ENCODE results near the gene LRRC26. TPM values are rescaled to one million over a fixed set of nuclear protein-coding genes. Genes with fewer than 3 reads are reported as not detected.

Gene LRRC26
- polyA plus RNA-seq, 3 donors: not detected

DNA sequence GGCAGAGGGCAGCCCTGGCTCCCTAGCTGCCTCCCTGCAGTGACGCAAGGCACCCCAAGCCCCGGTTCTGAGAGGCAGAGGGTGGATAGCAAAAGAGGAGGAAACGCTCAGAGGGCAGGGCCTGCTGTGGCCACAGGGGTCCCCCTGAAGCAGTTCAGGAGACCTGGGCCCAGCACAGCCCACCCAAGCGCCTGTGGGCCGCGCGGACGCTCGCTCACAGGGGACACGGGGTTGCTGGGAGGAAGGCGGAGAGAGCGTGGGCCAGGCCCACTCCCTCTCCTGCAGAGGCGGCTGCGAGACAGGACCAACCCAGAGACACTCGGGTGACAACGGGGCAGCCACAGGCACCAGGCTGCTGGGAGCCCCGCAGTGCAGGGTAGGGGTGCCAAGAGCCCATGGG, 9.9 kb upstream of the LRRC26 start:
- Histone ChIP-seq H3K4me2 (replicated peaks; ENCODE audit: extremely low read depth, low read length, poor library complexity, severe bottlenecking) (no peak overlapping the region), H3K27ac (ENCODE audit: low read depth in 1 of 2, low read length in 2 of 2) (no peak overlapping the region), H4K20me1 (ENCODE audit: insufficient read depth, low read length) (no peaks in the 10 kb centered on the region), H2AFZ (ENCODE audit: insufficient read depth, low read depth, low read length, poor library complexity, severe bottlenecking) (no peak overlapping the region), H3K4me1 (ENCODE audit: control insufficient read depth in 1 of 2, insufficient read depth in 2 of 2, low read length in 2 of 2) (no peaks in the 10 kb centered on the region), H3K9me3 (replicated peaks in 1 of 2; ENCODE audit: control insufficient read depth in 1 of 2, insufficient read depth in 1 of 2, low read length in 2 of 2) (no peaks in the 10 kb centered on the region), H3K4me3 (replicated peaks in 1 of 3; ENCODE audit: low read depth in 2 of 3, low read length in 3 of 3) (no peak overlapping the region), H3K27me3 (ENCODE audit: control insufficient read depth in 2 of 2, insufficient read depth in 2 of 2, low read length in 2 of 2) (peaks cover 0 to 4% of the 10 kb centered on the region in 2 donors), H3K79me2 (ENCODE audit: insufficient read depth, low read length) (no peaks in the 10 kb centered on the region), H3K36me3 (replicated peaks in 1 of 2; ENCODE audit: control insufficient read depth in 1 of 2, insufficient read depth in 2 of 2, low read length in 2 of 2) (peaks cover 71 to 76% of the 10 kb centered on the region in 2 donors), H3K9ac (ENCODE audit: insufficient read depth, low read length, poor library complexity, severe bottlenecking) (no peak overlapping the region)
- Mint-ChIP-seq H3K4me1 (no peaks in the 10 kb centered on the region), H3K36me3 (peaks cover 54 to 70% of the 10 kb centered on the region in 2 donors), H3K4me3 (no peak overlapping the region), H3K27ac (no peak overlapping the region), H3K9me3 (no peaks in the 10 kb centered on the region), H3K27me3 (ENCODE audit: low read depth in 3 of 3) (peaks cover 1 to 7% (median 4%) of the 10 kb centered on the region in 3 donors)
- 98% methylated on average over 12 of the region's 17 CpGs for WGBS (ENCODE audit: insufficient coverage)
- TF ChIP-seq, protein P1, sequence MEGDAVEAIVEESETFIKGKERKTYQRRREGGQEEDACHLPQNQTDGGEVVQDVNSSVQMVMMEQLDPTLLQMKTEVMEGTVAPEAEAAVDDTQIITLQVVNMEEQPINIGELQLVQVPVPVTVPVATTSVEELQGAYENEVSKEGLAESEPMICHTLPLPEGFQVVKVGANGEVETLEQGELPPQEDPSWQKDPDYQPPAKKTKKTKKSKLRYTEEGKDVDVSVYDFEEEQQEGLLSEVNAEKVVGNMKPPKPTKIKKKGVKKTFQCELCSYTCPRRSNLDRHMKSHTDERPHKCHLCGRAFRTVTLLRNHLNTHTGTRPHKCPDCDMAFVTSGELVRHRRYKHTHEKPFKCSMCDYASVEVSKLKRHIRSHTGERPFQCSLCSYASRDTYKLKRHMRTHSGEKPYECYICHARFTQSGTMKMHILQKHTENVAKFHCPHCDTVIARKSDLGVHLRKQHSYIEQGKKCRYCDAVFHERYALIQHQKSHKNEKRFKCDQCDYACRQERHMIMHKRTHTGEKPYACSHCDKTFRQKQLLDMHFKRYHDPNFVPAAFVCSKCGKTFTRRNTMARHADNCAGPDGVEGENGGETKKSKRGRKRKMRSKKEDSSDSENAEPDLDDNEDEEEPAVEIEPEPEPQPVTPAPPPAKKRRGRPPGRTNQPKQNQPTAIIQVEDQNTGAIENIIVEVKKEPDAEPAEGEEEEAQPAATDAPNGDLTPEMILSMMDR (IDR thresholded peaks at IDR 0.05): no peak
- no peak for DNase-seq
- intact Hi-C loops (cut with micrococcal nuclease): loop anchor here in 1 of 2 donors (5.0 kb wide), 1 partner anchor 62 kb away; no protein-coding TSS in a partner anchor

DNA sequence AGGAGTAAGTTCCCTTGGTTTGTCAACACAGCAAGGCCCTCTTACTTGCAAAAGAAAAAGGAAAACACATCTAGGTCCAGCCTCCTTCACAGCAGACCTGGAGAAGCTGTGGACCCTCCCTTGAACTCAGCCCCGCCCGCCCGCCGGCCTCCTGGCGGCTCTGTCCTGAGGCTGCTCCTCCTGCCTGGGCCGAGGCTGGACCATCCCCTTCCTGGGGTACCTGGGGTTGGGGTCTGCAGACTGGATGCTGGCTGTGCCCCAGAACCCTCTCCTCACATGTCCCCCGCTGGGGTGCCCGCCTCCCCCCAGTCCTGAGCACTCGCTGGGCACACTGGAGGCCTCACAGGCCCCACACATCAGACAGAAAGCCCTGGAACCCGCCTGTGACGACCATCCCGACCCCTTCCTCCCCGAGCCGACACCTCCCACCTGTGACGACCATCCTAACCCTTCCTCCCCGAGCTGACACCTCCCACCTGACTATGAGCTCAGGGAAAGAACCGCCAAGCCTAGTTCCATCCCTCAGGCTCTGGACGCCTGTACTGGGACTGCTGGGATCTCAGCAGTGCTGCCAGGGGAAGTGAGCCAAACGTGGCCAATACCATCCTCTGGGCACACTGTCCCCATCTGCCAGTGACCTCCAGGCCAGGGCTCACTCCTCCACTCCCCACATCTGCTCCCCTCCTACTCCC, 9.2 kb upstream of the LRRC26 start:
- TF ChIP-seq, protein P1 (IDR thresholded peaks at IDR 0.05): no peak
- H3K4me3 Mint-ChIP-seq: no peak overlapping the region
- peaks cover 48 to 63% of the 10 kb centered on the region in 2 donors for H3K36me3 Mint-ChIP-seq
- Histone ChIP-seq H3K4me3 (replicated peaks in 1 of 3; ENCODE audit: low read depth in 2 of 3, low read length in 3 of 3) (no peak overlapping the region), H4K20me1 (ENCODE audit: insufficient read depth, low read length) (no peaks in the 10 kb centered on the region), H3K4me1 (ENCODE audit: control insufficient read depth in 1 of 2, insufficient read depth in 2 of 2, low read length in 2 of 2) (no peaks in the 10 kb centered on the region), H3K9ac (ENCODE audit: insufficient read depth, low read length, poor library complexity, severe bottlenecking) (no peak overlapping the region), H3K27me3 (ENCODE audit: control insufficient read depth in 2 of 2, insufficient read depth in 2 of 2, low read length in 2 of 2) (peaks cover 0 to 4% of the 10 kb centered on the region in 2 donors), H2AFZ (ENCODE audit: insufficient read depth, low read depth, low read length, poor library complexity, severe bottlenecking) (no peak overlapping the region), H3K4me2 (replicated peaks; ENCODE audit: extremely low read depth, low read length, poor library complexity, severe bottlenecking) (no peak overlapping the region), H3K9me3 (replicated peaks in 1 of 2; ENCODE audit: control insufficient read depth in 1 of 2, insufficient read depth in 1 of 2, low read length in 2 of 2) (no peaks in the 10 kb centered on the region), H3K36me3 (replicated peaks in 1 of 2; ENCODE audit: control insufficient read depth in 1 of 2, insufficient read depth in 2 of 2, low read length in 2 of 2) (peaks cover 65 to 69% of the 10 kb centered on the region in 2 donors), H3K27ac (ENCODE audit: low read depth in 1 of 2, low read length in 2 of 2) (no peak overlapping the region), H3K79me2 (ENCODE audit: insufficient read depth, low read length) (no peaks in the 10 kb centered on the region)
- peaks cover 1 to 8% (median 8%) of the 10 kb centered on the region in 3 donors for H3K27me3 Mint-ChIP-seq (ENCODE audit: low read depth in 3 of 3)
- no peaks in the 10 kb centered on the region for H3K4me1 Mint-ChIP-seq
- peak overlapping the region in 3 of 7 donors; percentile 24 to 53 (median 44) for H3K27ac Mint-ChIP-seq
- H3K9me3 Mint-ChIP-seq: no peaks in the 10 kb centered on the region
- DNase-seq: no peak
- WGBS (ENCODE audit: insufficient coverage): 95% methylated on average over 14 of the region's 19 CpGs
- intact Hi-C loops (cut with micrococcal nuclease): no loop called here
